HEK293 (cell line): ENCODE data around the gene MAGEF1.

Source experiments
- CTCF ChIA-PET: fragments of 350-600 bp; formaldehyde crosslinking; extraction: SDS; loops from one replicate; lab custom pipeline; 2021; ENCODE audit warnings: antibody characterized with exemption; lab: Yijun Ruan, JAX
- POLR2A ChIA-PET: fragments of 300-600 bp; formaldehyde crosslinking; extraction: SDS; loops from one replicate; lab custom pipeline; 2020; ENCODE audit warnings: antibody characterized with exemption, inconsistent platforms; lab: Yijun Ruan, JAX
- H3K27ac ChIP-seq: fragments of 200-500 bp; sonication (Bioruptor generic); 2 replicates; pipeline ENCODE4 v1.5.1; 2014; ENCODE audit warnings: low read depth, low read length, control low read depth, inconsistent platforms; ENCODE audit errors: extremely low read depth
- H3K36me3 ChIP-seq, 2 experiments: fragments of 200-500 bp in 1 of 2; sonication (Bioruptor generic) in 1 of 2; 1 replicate in 1 of 2; 2 replicates in 1 of 2; pipeline ENCODE4 v1.5.1; 2014 to 2017; ENCODE audit warnings: inconsistent platforms in 2 of 2, low read length in 2 of 2; ENCODE audit not compliant: control insufficient read depth in 2 of 2, insufficient read depth in 1 of 2
- H3K4me1 ChIP-seq: fragments of 200-500 bp; sonication (Bioruptor generic); 2 replicates; pipeline ENCODE4 v1.5.1; 2014; ENCODE audit warnings: mild to moderate bottlenecking, low read length, inconsistent platforms; ENCODE audit not compliant: control insufficient read depth, insufficient read depth
- H3K4me3 ChIP-seq: 2 replicates; pipeline ENCODE4 v1.5.1; 2011; ENCODE audit warnings: low read depth, mild to moderate bottlenecking, control low read depth, low read length, moderate library complexity
- H3K9me3 ChIP-seq: fragments of 200-500 bp; sonication (Bioruptor generic); 2 replicates; pipeline ENCODE4 v1.5.1; 2014; ENCODE audit warnings: low read depth, low read length, inconsistent platforms; ENCODE audit not compliant: control insufficient read depth, insufficient read depth
- MEIS1 ChIP-seq: sonication (generic); formaldehyde crosslinking; IDR thresholded peaks from 2 replicates; pipeline ENCODE4 v1.8.1; 2022; ENCODE audit warnings: missing genetic modification reagents, mild to moderate bottlenecking, borderline replicate concordance
- PRDM1 ChIP-seq: fragments of 450-650 bp; formaldehyde crosslinking; IDR thresholded peaks from 2 replicates; pipeline ENCODE4; 2016; ENCODE audit warnings: missing biosample characterization, missing genetic modification characterization
- TCF7L2 ChIP-seq: IDR thresholded peaks from 2 replicates; pipeline ENCODE4 v1.6.1; 2011; ENCODE audit warnings: low read depth, mild to moderate bottlenecking, inconsistent platforms, low read length, moderate library complexity, borderline replicate concordance
- ZNF121 ChIP-seq: fragments of 450-650 bp; formaldehyde crosslinking; IDR thresholded peaks from 2 replicates; pipeline ENCODE4 v1.5.1; 2016; ENCODE audit warnings: missing biosample characterization, missing genetic modification characterization
- ZNF132 ChIP-seq: fragments of 450-650 bp; formaldehyde crosslinking; IDR thresholded peaks from 2 replicates; pipeline ENCODE4 v1.5.1; 2017; ENCODE audit warnings: missing biosample characterization, missing genetic modification characterization, borderline replicate concordance
- ZNF174 ChIP-seq: fragments of 450-650 bp; formaldehyde crosslinking; IDR thresholded peaks from 2 replicates; pipeline ENCODE4 v1.5.0; 2017; ENCODE audit warnings: missing biosample characterization, mild to moderate bottlenecking, missing genetic modification characterization
- ZNF175 ChIP-seq: fragments of 450-650 bp; formaldehyde crosslinking; IDR thresholded peaks from 2 replicates; pipeline ENCODE4 v1.5.1; 2016; ENCODE audit warnings: missing biosample characterization, missing genetic modification characterization
- ZNF202 ChIP-seq: fragments of 450-650 bp; formaldehyde crosslinking; IDR thresholded peaks from 2 replicates; pipeline ENCODE4 v1.5.1; 2016; ENCODE audit warnings: missing biosample characterization, missing genetic modification characterization, borderline replicate concordance
- ZNF274 ChIP-seq, 2 experiments: fragments of 200-500 bp in 1 of 2; fragments of 450-650 bp in 1 of 2; sonication (Bioruptor generic) in 1 of 2; formaldehyde crosslinking in 1 of 2; IDR thresholded peaks; 2 replicates each; pipeline versions ENCODE4 v1.5.1 to v1.6.1; 2014 to 2016; ENCODE audit warnings: borderline replicate concordance in 1 of 2, inconsistent platforms in 1 of 2, low read length in 1 of 2, missing biosample characterization in 1 of 2, missing genetic modification characterization in 1 of 2
- ZNF341 ChIP-seq: fragments of 450-650 bp; formaldehyde crosslinking; IDR thresholded peaks from 2 replicates; pipeline ENCODE4; 2016; ENCODE audit warnings: low read depth, missing biosample characterization, missing genetic modification characterization
- ZNF366 ChIP-seq: fragments of 450-650 bp; formaldehyde crosslinking; conservative IDR thresholded peaks from 2 replicates; pipeline ENCODE4 v1.5.1; 2016; ENCODE audit warnings: missing biosample characterization, missing genetic modification characterization
- ZNF654 ChIP-seq: fragments of 450-650 bp; formaldehyde crosslinking; IDR thresholded peaks from 2 replicates; pipeline ENCODE4 v1.5.1; 2016; ENCODE audit warnings: low read depth, missing biosample characterization, missing genetic modification characterization
- TF ChIP-seq, protein P1 (sequence below): fragments of 450-650 bp; formaldehyde crosslinking; optimal IDR thresholded peaks from 2 replicates; pipeline ENCODE3; 2016; ENCODE audit warnings: missing biosample characterization, mild to moderate bottlenecking, missing genetic modification characterization
- TF ChIP-seq, protein P2 (sequence below): fragments of 450-650 bp; formaldehyde crosslinking; IDR thresholded peaks from 2 replicates; pipeline ENCODE4 v1.5.1; 2016; ENCODE audit warnings: missing biosample characterization, missing genetic modification characterization, borderline replicate concordance
- TF ChIP-seq, protein P3 (sequence below): fragments of 450-650 bp; formaldehyde crosslinking; IDR thresholded peaks from 2 replicates; pipeline ENCODE4 v1.5.1; 2016; ENCODE audit warnings: missing biosample characterization, missing genetic modification characterization
- TF ChIP-seq, protein P4 (sequence below): fragments of 450-650 bp; formaldehyde crosslinking; IDR thresholded peaks from 2 replicates; pipeline ENCODE4 v1.5.1; 2016; ENCODE audit warnings: missing biosample characterization, missing genetic modification characterization

Gene MAGEF1

DNA sequence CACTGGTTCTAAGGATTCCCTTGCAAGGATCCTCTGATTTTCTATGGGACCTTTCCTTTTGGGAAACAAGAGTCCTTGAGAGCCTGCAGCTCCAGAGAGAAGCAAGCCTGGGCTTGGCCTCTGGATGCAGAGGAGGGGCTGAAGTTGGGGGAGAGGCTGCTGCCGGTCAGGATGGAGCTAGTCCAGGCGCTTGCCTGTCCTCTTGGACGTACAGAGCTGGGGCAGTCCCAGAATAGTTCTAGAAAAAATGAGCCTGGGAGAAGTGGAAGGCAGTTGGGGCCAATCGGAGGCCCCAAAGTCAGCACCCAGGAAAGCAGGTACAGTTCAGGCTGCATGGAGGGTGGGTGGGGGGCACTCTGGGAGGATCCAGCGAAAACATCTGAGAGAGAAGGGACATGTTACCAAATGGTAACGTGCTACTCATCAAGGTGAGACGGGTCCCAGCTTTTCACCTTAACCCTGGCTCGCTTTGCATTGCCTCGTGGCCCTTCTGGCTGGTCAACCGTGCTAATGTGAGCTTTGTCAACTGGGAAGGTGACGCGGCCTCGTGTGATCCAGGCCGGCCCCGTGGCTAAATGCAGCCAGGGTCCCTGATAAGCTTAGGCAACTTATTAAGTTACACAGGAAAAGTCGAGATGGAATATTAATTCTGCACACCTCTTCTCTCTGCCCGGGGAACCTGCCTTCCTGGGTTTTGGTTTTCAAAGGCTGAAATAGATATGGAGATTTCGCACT lies 38.7 kb upstream of the MAGEF1 start:
- Histone ChIP-seq H3K36me3 (no peaks in the 10 kb centered on the region), H3K4me1 (no peaks in the 10 kb centered on the region), H3K27ac (no peak overlapping the region)
- TF ChIP-seq ZNF202 (tag by site-specific recombination) (no peak), ZNF132 (tag by site-specific recombination) (no peak), ZNF174 (tag by site-specific recombination) (no peak), MEIS1 (no peak)
- TF ChIP-seq, protein P1, sequence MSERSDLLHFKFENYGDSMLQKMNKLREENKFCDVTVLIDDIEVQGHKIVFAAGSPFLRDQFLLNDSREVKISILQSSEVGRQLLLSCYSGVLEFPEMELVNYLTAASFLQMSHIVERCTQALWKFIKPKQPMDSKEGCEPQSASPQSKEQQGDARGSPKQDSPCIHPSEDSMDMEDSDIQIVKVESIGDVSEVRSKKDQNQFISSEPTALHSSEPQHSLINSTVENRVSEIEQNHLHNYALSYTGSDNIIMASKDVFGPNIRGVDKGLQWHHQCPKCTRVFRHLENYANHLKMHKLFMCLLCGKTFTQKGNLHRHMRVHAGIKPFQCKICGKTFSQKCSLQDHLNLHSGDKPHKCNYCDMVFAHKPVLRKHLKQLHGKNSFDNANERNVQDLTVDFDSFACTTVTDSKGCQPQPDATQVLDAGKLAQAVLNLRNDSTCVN, result no peak
- TF ChIP-seq, all 188 proteins: peak for 0
- CTCF ChIA-PET, result interaction anchor here (0.7 to 1.2 kb wide), 2 partner anchors 158 to 168 kb away, joined by 3 read pairs; no protein-coding TSS in a partner anchor
- Histone ChIP-seq H3K9me3 (no peaks in the 10 kb centered on the region), H3K4me3 (no peak overlapping the region)
- POLR2A ChIA-PET, result interaction anchor here (1.4 kb wide), 1 partner anchor 190 kb away, joined by 4 read pairs; no protein-coding TSS in a partner anchor

DNA sequence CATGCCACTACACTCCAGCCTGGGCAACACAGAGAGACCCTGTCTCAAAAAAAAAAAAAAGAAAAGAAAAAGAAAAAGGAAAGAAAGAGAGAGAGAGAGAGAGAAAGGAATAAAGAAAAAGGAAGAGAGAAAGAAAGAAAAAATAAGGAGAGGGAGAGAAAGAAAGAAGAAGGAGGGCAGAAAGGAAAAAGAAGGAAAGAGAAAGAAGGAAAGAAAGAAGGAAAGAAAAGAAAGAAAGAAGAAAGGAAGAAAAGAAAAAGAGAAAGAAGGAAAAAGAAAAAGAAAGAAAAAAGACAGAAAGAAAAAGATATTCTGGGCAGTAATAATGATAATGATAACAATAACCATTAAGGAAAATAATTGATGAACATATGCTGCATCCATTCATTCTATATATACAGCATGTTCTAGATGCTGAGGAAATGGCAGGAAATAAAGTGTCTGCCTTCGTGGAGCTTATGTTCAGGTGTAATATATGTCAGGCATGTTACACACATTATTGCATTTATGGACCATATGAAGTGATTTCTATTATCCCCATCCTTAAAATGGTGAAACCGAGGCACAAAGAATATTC lies 37.4 kb upstream of the MAGEF1 start:
- Histone ChIP-seq H3K36me3 (no peaks in the 10 kb centered on the region), H3K9me3 (no peaks in the 10 kb centered on the region), H3K4me3 (no peak overlapping the region), H3K4me1 (no peaks in the 10 kb centered on the region), H3K27ac (no peak overlapping the region)
- TF ChIP-seq TCF7L2, result no peak
- TF ChIP-seq ZNF341 (tag by site-specific recombination), result no peak
- TF ChIP-seq PRDM1 (tag by site-specific recombination), result peak; percentile 69
- TF ChIP-seq ZNF121 (tag by site-specific recombination), result no peak
- TF ChIP-seq ZNF175 (tag by site-specific recombination), result no peak
- TF ChIP-seq ZNF366 (tag by site-specific recombination), result peak; percentile 92
- POLR2A ChIA-PET, result no interaction called here
- CTCF ChIA-PET, result interaction anchor here (0.7 to 2.2 kb wide), 4 partner anchors 22 to 183 kb away, joined by 3 to 7 read pairs (median 4); no protein-coding TSS in a partner anchor

DNA sequence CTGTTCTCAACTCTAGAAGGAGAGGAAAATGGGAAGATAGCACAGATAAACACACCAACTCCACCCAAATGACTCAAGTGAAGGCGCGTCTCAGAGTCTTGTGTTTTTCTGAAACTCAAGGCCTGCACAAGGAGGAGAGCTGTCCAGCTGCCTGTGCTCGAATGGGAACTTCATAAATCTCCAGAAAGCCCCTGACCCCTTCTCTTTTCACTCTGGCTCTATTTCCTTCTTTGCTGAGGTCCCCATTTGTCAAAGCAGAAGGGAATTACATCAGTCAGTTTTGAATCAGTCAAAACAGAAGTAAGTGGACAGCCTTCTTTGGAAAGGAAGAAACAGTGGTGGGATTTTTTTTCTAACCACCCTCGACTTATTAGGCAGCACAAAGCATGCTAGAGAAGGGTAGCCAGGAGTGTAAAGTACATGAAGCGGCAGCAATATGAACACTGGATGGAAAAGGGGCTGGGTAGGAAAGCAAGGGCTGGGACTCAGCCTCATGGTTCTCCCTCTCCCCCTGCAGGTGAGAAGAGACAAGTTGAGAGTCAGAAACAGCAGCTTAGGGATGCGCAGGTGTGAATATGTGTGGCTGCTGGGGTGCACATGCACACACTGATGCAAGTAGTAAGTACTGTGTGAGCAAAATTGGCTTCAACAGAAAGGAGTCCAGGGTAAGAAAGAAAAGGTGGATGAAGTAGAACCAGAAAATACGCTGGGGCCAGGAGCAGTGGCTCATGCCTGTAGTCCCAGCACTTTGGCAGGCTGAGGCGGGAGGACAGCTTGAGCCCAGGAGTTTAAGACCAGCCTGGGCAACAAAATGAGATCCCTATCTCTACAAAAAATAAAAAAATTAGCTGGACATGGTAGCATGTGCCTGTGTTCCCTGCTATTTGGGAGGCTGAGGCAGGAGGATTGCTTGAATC lies 36.6 kb upstream of the MAGEF1 start:
- Histone ChIP-seq H3K9me3 (no peaks in the 10 kb centered on the region), H3K4me1 (no peaks in the 10 kb centered on the region), H3K27ac (no peak overlapping the region), H3K36me3 (no peaks in the 10 kb centered on the region), H3K4me3 (no peak overlapping the region)
- POLR2A ChIA-PET, result no interaction called here
- CTCF ChIA-PET, result interaction anchor here (0.5 to 2.2 kb wide), 4 partner anchors 22 to 183 kb away, joined by 3 to 7 read pairs (median 4); no protein-coding TSS in a partner anchor
- TF ChIP-seq ZNF654 (peak; percentile 10; the same call in 1 of the 2 replicates), ZNF341 (tag by site-specific recombination) (no peak), ZNF274 (IDR thresholded peaks at IDR 0.05; ENCODE audit: low read length) (no peak), ZNF274 (tag by site-specific recombination; IDR thresholded peaks at IDR 0.05; ENCODE audit: borderline replicate concordance) (no peak)
- TF ChIP-seq, protein P2, sequence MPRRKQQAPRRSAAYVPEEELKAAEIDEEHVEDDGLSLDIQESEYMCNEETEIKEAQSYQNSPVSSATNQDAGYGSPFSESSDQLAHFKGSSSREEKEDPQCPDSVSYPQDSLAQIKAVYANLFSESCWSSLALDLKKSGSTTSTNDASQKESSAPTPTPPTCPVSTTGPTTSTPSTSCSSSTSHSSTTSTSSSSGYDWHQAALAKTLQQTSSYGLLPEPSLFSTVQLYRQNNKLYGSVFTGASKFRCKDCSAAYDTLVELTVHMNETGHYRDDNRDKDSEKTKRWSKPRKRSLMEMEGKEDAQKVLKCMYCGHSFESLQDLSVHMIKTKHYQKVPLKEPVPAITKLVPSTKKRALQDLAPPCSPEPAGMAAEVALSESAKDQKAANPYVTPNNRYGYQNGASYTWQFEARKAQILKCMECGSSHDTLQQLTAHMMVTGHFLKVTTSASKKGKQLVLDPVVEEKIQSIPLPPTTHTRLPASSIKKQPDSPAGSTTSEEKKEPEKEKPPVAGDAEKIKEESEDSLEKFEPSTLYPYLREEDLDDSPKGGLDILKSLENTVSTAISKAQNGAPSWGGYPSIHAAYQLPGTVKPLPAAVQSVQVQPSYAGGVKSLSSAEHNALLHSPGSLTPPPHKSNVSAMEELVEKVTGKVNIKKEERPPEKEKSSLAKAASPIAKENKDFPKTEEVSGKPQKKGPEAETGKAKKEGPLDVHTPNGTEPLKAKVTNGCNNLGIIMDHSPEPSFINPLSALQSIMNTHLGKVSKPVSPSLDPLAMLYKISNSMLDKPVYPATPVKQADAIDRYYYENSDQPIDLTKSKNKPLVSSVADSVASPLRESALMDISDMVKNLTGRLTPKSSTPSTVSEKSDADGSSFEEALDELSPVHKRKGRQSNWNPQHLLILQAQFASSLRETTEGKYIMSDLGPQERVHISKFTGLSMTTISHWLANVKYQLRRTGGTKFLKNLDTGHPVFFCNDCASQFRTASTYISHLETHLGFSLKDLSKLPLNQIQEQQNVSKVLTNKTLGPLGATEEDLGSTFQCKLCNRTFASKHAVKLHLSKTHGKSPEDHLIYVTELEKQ, result no peak
- TF ChIP-seq, protein P3, sequence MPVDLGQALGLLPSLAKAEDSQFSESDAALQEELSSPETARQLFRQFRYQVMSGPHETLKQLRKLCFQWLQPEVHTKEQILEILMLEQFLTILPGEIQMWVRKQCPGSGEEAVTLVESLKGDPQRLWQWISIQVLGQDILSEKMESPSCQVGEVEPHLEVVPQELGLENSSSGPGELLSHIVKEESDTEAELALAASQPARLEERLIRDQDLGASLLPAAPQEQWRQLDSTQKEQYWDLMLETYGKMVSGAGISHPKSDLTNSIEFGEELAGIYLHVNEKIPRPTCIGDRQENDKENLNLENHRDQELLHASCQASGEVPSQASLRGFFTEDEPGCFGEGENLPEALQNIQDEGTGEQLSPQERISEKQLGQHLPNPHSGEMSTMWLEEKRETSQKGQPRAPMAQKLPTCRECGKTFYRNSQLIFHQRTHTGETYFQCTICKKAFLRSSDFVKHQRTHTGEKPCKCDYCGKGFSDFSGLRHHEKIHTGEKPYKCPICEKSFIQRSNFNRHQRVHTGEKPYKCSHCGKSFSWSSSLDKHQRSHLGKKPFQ, result peak; percentile 83
- TF ChIP-seq, protein P4, sequence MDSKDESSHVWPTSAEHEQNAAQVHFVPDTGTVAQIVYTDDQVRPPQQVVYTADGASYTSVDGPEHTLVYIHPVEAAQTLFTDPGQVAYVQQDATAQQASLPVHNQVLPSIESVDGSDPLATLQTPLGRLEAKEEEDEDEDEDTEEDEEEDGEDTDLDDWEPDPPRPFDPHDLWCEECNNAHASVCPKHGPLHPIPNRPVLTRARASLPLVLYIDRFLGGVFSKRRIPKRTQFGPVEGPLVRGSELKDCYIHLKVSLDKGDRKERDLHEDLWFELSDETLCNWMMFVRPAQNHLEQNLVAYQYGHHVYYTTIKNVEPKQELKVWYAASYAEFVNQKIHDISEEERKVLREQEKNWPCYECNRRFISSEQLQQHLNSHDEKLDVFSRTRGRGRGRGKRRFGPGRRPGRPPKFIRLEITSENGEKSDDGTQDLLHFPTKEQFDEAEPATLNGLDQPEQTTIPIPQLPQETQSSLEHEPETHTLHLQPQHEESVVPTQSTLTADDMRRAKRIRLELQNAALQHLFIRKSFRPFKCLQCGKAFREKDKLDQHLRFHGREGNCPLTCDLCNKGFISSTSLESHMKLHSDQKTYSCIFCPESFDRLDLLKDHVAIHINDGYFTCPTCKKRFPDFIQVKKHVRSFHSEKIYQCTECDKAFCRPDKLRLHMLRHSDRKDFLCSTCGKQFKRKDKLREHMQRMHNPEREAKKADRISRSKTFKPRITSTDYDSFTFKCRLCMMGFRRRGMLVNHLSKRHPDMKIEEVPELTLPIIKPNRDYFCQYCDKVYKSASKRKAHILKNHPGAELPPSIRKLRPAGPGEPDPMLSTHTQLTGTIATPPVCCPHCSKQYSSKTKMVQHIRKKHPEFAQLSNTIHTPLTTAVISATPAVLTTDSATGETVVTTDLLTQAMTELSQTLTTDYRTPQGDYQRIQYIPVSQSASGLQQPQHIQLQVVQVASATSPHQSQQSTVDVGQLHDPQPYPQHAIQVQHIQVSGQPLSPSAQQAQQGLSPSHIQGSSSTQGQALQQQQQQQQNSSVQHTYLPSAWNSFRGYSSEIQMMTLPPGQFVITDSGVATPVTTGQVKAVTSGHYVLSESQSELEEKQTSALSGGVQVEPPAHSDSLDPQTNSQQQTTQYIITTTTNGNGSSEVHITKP (tag by site-specific recombination), result no peak
